Activated CD4-positive, alpha-beta T cell treated with anti-CD3 and anti-CD28 coated beads, Interleukin-2, Interleukin-4, amounts not matched to agents 100 ng/mL and 50 ng/mL, durations not matched to agents 16 hours and 8 hours (primary cell): ENCODE data around the gene VPS13D.
A peak's percentile ranks its signal among the peaks of the same experiment; 100 is the strongest.

Experiments
- DNase-seq: peaks from one replicate; pipeline ENCODE4 v3.0.0-alpha.2; 2020; ENCODE audit warnings: low spot score

VPS13D gene

GRCh38 chr1:12488666-12489354, 259.0 kb downstream of the VPS13D start:
- no peak for DNase-seq

- DNase-seq, result no peak
Observed at GRCh38 chr1:12490532-12491142, 260.8 kb downstream of the VPS13D start.

GRCh38 chr1:12491656-12492055, 261.8 kb downstream of the VPS13D start:
- DNase-seq, result no peak

GRCh38 chr1:12495725-12496124, 265.9 kb downstream of the VPS13D start:
- no peak for DNase-seq

- no peak for DNase-seq
Observed at GRCh38 chr1:12496154-12496961, 266.5 kb downstream of the VPS13D start.

- DNase-seq, result no peak
Observed at GRCh38 chr1:12499539-12500240, 269.9 kb downstream of the VPS13D start.

- DNase-seq, result no peak
Observed at GRCh38 chr1:12501661-12502060, 271.8 kb downstream of the VPS13D start.

- DNase-seq, result peak; percentile 56
Observed at GRCh38 chr1:12502336-12503109, 272.7 kb downstream of the VPS13D start.

GRCh38 chr1:12503709-12504108, 273.9 kb downstream of the VPS13D start:
- no peak for DNase-seq

- no peak for DNase-seq
Observed at GRCh38 chr1:12504601-12505000, 274.8 kb downstream of the VPS13D start.

- no peak for DNase-seq
Observed at GRCh38 chr1:12505231-12505630, 275.4 kb downstream of the VPS13D start.

GRCh38 chr1:12505639-12506280, 275.9 kb downstream of the VPS13D start:
- no peak for DNase-seq

- DNase-seq, result no peak
Observed at GRCh38 chr1:12506281-12507280, 276.8 kb downstream of the VPS13D start.

GRCh38 chr1:12507631-12508030, 277.8 kb downstream of the VPS13D start:
- DNase-seq, result no peak

- DNase-seq, result no peak
Observed at GRCh38 chr1:12508849-12509248, 279.0 kb downstream of the VPS13D start.

GRCh38 chr1:12511128-12511484, 281.3 kb downstream of the VPS13D start:
- no peak for DNase-seq

- DNase-seq, result no peak
Observed at GRCh38 chr1:12511516-12512468, 282.0 kb downstream of the VPS13D start.

GRCh38 chr1:12513181-12513580, 283.4 kb downstream of the VPS13D start:
- no peak for DNase-seq

- DNase-seq, result no peak
Observed at GRCh38 chr1:12514590-12514989, 284.8 kb downstream of the VPS13D start.
